IMR-90 (cell line): ENCODE data around the gene LRFN5. TPM values are rescaled to one million over a fixed set of nuclear protein-coding genes. Genes with fewer than 3 reads are reported as not detected.

Source experiments
- ATAC-seq: fragments of 200-7000 bp; cut with Tn5 transposase; 2 replicates; pipeline ENCODE4 v1.9.1; 2020; ENCODE audit warnings: low read depth, mild to moderate bottlenecking, moderate library complexity
- BruUV-seq: library from RNA; stranded (reverse); fragments of 400-500 nt; replicated peaks from 2 replicates; lab custom pipeline; 2021; lab: Mats Ljungman, UMichigan
- CTCF ChIA-PET: fragments of 300-600 bp; formaldehyde crosslinking; extraction: SDS; loops from one replicate; lab custom pipeline; 2021; ENCODE audit warnings: antibody characterized with exemption; lab: Yijun Ruan, JAX
- POLR2A ChIA-PET: fragments of 300-600 bp; sonication (Branson Sonifier 250); formaldehyde crosslinking; loops from one replicate; lab custom pipeline; 2022; ENCODE audit warnings: antibody characterized with exemption; ENCODE audit not compliant: unreplicated experiment; lab: Charles Lee
- DNase-seq: peaks from one replicate; pipeline ENCODE4 v3.0.0; 2013
- H2AFZ ChIP-seq: replicated peaks from 2 replicates; pipeline ENCODE3; 2013; ENCODE audit warnings: low read length, mild to moderate bottlenecking; ENCODE audit not compliant: poor library complexity
- H2AK5ac ChIP-seq: 2 replicates; pipeline ENCODE4 v1.6.1; 2013; ENCODE audit warnings: low read depth, low read length, inconsistent platforms
- H2AK9ac ChIP-seq: replicated peaks from 2 replicates; pipeline ENCODE3; 2013; ENCODE audit warnings: mild to moderate bottlenecking, low read depth, low read length, moderate library complexity; ENCODE audit not compliant: poor library complexity
- H2BK120ac ChIP-seq: 2 replicates; pipeline ENCODE4 v1.6.1; 2013; ENCODE audit warnings: low read depth, low read length, inconsistent platforms
- H2BK15ac ChIP-seq: 3 replicates; pipeline ENCODE4 v1.6.1; 2013; ENCODE audit warnings: low read depth, low read length, inconsistent platforms
- H2BK20ac ChIP-seq: 2 replicates; pipeline ENCODE4 v1.6.1; 2013; ENCODE audit warnings: low read depth, mild to moderate bottlenecking, inconsistent platforms, low read length, moderate library complexity
- H2BK5ac ChIP-seq: 2 replicates; pipeline ENCODE4 v1.6.1; 2013; ENCODE audit warnings: mild to moderate bottlenecking, low read depth, low read length, inconsistent platforms; ENCODE audit not compliant: poor library complexity, severe bottlenecking
- H3K14ac ChIP-seq: replicated peaks from 2 replicates; pipeline ENCODE4 v1.6.1; 2013; ENCODE audit warnings: low read depth, low read length, inconsistent platforms
- H3K18ac ChIP-seq: 2 replicates; pipeline ENCODE4 v1.6.1; 2013; ENCODE audit warnings: low read depth, low read length, control low read depth
- H3K23ac ChIP-seq: 2 replicates; pipeline ENCODE4 v1.6.1; 2013; ENCODE audit warnings: low read depth, low read length, inconsistent platforms
- H3K27ac ChIP-seq: 2 replicates; pipeline ENCODE4 v1.5.1; 2013; ENCODE audit warnings: mild to moderate bottlenecking, control low read depth, low read length; ENCODE audit not compliant: insufficient read depth
- H3K27me3 ChIP-seq: 2 replicates; pipeline ENCODE4 v1.6.1; 2013; ENCODE audit warnings: low read length; ENCODE audit not compliant: control insufficient read depth, insufficient read depth
- H3K36me3 ChIP-seq: 2 replicates; pipeline ENCODE4 v1.6.1; 2013; ENCODE audit warnings: low read length, mixed read lengths; ENCODE audit not compliant: control insufficient read depth, insufficient read depth
- H3K4ac ChIP-seq: 2 replicates; pipeline ENCODE4 v1.6.1; 2013; ENCODE audit warnings: low read depth, low read length, inconsistent platforms
- H3K4me1 ChIP-seq: 2 replicates; pipeline ENCODE4 v1.6.1; 2013; ENCODE audit warnings: low read length, mixed read lengths; ENCODE audit not compliant: control insufficient read depth, insufficient read depth
- H3K4me2 ChIP-seq: 2 replicates; pipeline ENCODE4 v1.6.1; 2013; ENCODE audit warnings: low read depth, mild to moderate bottlenecking, control low read depth, low read length, moderate library complexity
- H3K4me3 ChIP-seq: 2 replicates; pipeline ENCODE4 v1.5.1; 2013; ENCODE audit warnings: low read depth, mild to moderate bottlenecking, control low read depth, low read length, moderate library complexity; ENCODE audit not compliant: insufficient read depth
- H3K56ac ChIP-seq: 2 replicates; pipeline ENCODE4 v1.6.1; 2013; ENCODE audit warnings: low read length, inconsistent platforms; ENCODE audit not compliant: insufficient read depth; ENCODE audit errors: extremely low read depth
- H3K79me1 ChIP-seq, 2 experiments: 2 replicates each; pipeline ENCODE4 v1.6.1; 2013; ENCODE audit warnings: low read length in 2 of 2, inconsistent platforms in 1 of 2, low read depth in 1 of 2
- H3K9ac ChIP-seq: 2 replicates; pipeline ENCODE4 v1.6.1; 2013; ENCODE audit warnings: low read depth, low read length, control low read depth
- H3K9me1 ChIP-seq: 2 replicates; pipeline ENCODE4 v1.6.1; 2013; ENCODE audit warnings: low read length, inconsistent platforms; ENCODE audit not compliant: insufficient read depth
- H3K9me3 ChIP-seq: 2 replicates; pipeline ENCODE4 v1.6.1; 2013; ENCODE audit warnings: low read length; ENCODE audit not compliant: control insufficient read depth, insufficient read depth
- H4K20me1 ChIP-seq: 2 replicates; pipeline ENCODE4 v1.6.1; 2013; ENCODE audit warnings: low read length, inconsistent platforms; ENCODE audit not compliant: insufficient read depth
- H4K5ac ChIP-seq: 2 replicates; pipeline ENCODE4 v1.6.1; 2013; ENCODE audit warnings: mild to moderate bottlenecking, low read depth, low read length, control low read depth
- H4K8ac ChIP-seq, 2 experiments: 2 replicates each; pipeline ENCODE4 v1.6.1; 2013; ENCODE audit warnings: low read depth in 2 of 2, low read length in 2 of 2, control low read depth in 1 of 2, inconsistent platforms in 1 of 2
- H4K91ac ChIP-seq: 2 replicates; pipeline ENCODE4 v1.6.1; 2013; ENCODE audit warnings: low read depth, low read length, inconsistent platforms; ENCODE audit not compliant: insufficient read depth
- BHLHE40 ChIP-seq: fragments of 150-350 bp; IDR thresholded peaks from 2 replicates; pipeline ENCODE4 v1.6.1; 2016; ENCODE audit warnings: mild to moderate bottlenecking, low read depth, low read length
- CEBPB ChIP-seq: IDR thresholded peaks from 2 replicates; pipeline ENCODE4 v1.6.1; 2012; ENCODE audit warnings: low read depth, low read length, improper control_type of control experiment
- CHD1 ChIP-seq: IDR thresholded peaks from 2 replicates; pipeline ENCODE4 v1.6.1; 2012; ENCODE audit warnings: low read depth, low read length, improper control_type of control experiment
- FOS ChIP-seq: fragments of 150-350 bp; IDR thresholded peaks from 2 replicates; pipeline ENCODE4 v1.6.1; 2016; ENCODE audit warnings: low read depth, low read length
- MAFK ChIP-seq: IDR thresholded peaks from 2 replicates; pipeline ENCODE4 v1.6.1; 2012; ENCODE audit warnings: low read depth, low read length, improper control_type of control experiment
- NFE2L2 ChIP-seq: fragments of 150-350 bp; IDR thresholded peaks from 2 replicates; pipeline ENCODE4 v1.6.1; 2016; ENCODE audit warnings: low read depth, mild to moderate bottlenecking, low read length
- POLR2A ChIP-seq: IDR thresholded peaks from 2 replicates; pipeline ENCODE4 v1.6.1; 2012; ENCODE audit warnings: mild to moderate bottlenecking, low read depth, low read length
- RCOR1 ChIP-seq: IDR thresholded peaks from 2 replicates; pipeline ENCODE4 v1.6.1; 2012; ENCODE audit warnings: mild to moderate bottlenecking, low read length, improper control_type of control experiment; ENCODE audit not compliant: insufficient replicate concordance
- RFX5 ChIP-seq: IDR thresholded peaks from 2 replicates; pipeline ENCODE4 v1.8.0; 2012; ENCODE audit warnings: low read depth, mild to moderate bottlenecking, low read length, moderate library complexity
- SMC3 ChIP-seq: fragments of 150-350 bp; IDR thresholded peaks from 2 replicates; pipeline ENCODE4 v1.6.1; 2016; ENCODE audit warnings: low read depth, mild to moderate bottlenecking, antibody characterized with exemption, low read length, moderate library complexity
- WGBS, 2 experiments: methylation state at CpG; one replicate each; pipeline versions ENCODE4 v1.1.5 to v1.1.7; 2013; ENCODE audit warnings: missing lambda C conversion rate in 2 of 2; ENCODE audit not compliant: insufficient read length in 1 of 2; ENCODE audit errors: extremely low coverage in 2 of 2; 5-methylcytosine and 5-hydroxymethylcytosine counted together
- dilution Hi-C: fragments of 300-500 bp; cut with HindIII; formaldehyde crosslinking; loops from one replicate; pipeline ENCODE4 v1.14.3; 2018; ENCODE audit warnings: low sequenced_read_pairs; ENCODE audit not compliant: unreplicated experiment
- in situ Hi-C: fragments of 300-500 bp; cut with MboI; formaldehyde crosslinking; loops from 3 replicates; pipeline ENCODE4 v1.14.3; 2019; ENCODE audit warnings: low sequenced_read_pairs, inconsistent platforms, mixed read lengths
- intact Hi-C: fragments of 100-400 bp; cut with micrococcal nuclease; formaldehyde crosslinking; loops from 2 replicates; pipeline ENCODE4 v1.10.0; 2022
- polyA plus RNA-seq, 3 experiments: library from polyadenylated mRNA; depleted of rRNA; stranded (reverse); fragments of >200 nt; gene quantifications; 2 replicates each; pipeline ENCODE4 v1.2.3, GENCODE V29; 2012; ENCODE audit warnings: low replicate concordance in 1 of 3
- total RNA-seq: library from RNA; depleted of rRNA; stranded (reverse); fragments of >200 nt; gene quantifications from 2 replicates; pipeline ENCODE4 v1.2.3, GENCODE V29; 2012
- TF ChIP-seq, protein P1 (sequence below): fragments of 150-350 bp; IDR thresholded peaks from 2 replicates; pipeline ENCODE4 v1.6.1; 2016; ENCODE audit warnings: low read depth, mild to moderate bottlenecking, low read length, moderate library complexity, borderline replicate concordance

Gene LRFN5
- total and polyA plus RNA-seq, 2 of the 4 experiments (the other 2 are of a cell fraction), result 1.8 to 3.6 TPM

DNA sequence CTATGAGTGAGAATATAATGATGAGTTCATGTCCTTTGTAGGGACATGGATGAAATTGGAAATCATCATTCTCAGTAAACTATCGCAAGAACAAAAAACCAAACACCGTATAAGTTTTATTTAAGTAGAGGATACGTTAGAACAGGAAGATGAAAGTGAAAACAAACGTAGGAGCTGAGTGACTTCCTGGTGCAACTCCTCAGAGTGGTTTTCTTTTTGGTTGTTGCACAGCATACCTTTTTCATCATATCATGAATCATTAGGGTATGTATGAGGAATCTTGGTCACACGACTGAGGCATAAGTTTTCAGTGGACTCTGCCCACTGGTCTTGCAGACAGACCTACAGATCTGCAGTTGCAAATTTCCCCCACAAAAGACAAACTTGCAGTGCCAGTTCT lies 199.0 kb downstream of the LRFN5 start:
- H3K9me1 ChIP-seq, result no peaks in the 10 kb centered on the region
- ChIA-PET CTCF (no interaction called here), POLR2A (no interaction called here)
- H3K14ac ChIP-seq, result no peak overlapping the region
- no peak overlapping the region for H3K18ac ChIP-seq
- no peak overlapping the region for H4K8ac ChIP-seq
- no peak overlapping the region for H2BK20ac ChIP-seq
- H3K79me1 ChIP-seq, result no peaks in the 10 kb centered on the region
- no peak overlapping the region for H2AK5ac ChIP-seq
- no peak overlapping the region for H4K5ac ChIP-seq
- H3K4me3 ChIP-seq, result no peak overlapping the region
- H3K9me3 ChIP-seq, result no peaks in the 10 kb centered on the region
- no TSS peak for BruUV-seq
- in situ Hi-C loops (no loop called here), dilution Hi-C loops (no loop called here), intact Hi-C loops (loop anchor here (5.0 kb wide), 1 partner anchor 567 kb away; no protein-coding TSS in a partner anchor)
- H2AFZ ChIP-seq, result no peak overlapping the region
- H3K56ac ChIP-seq, result no peak overlapping the region
- no peak overlapping the region for H2AK9ac ChIP-seq
- WGBS, 2 experiments, result no CpG with 5 or more reads among the region's 5 CpGs
- DNase-seq, result no peak
- TF ChIP-seq CHD1, result no peak
- TF ChIP-seq NFE2L2, result no peak
- TF ChIP-seq FOS, result no peak
- TF ChIP-seq POLR2A, result no peak
- no peak for TF ChIP-seq MAFK
- no peak for TF ChIP-seq RCOR1
- TF ChIP-seq, protein P1, sequence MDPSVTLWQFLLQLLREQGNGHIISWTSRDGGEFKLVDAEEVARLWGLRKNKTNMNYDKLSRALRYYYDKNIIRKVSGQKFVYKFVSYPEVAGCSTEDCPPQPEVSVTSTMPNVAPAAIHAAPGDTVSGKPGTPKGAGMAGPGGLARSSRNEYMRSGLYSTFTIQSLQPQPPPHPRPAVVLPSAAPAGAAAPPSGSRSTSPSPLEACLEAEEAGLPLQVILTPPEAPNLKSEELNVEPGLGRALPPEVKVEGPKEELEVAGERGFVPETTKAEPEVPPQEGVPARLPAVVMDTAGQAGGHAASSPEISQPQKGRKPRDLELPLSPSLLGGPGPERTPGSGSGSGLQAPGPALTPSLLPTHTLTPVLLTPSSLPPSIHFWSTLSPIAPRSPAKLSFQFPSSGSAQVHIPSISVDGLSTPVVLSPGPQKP, result no peak
- no peak for TF ChIP-seq CEBPB
- no peak for TF ChIP-seq RFX5
- no peak for TF ChIP-seq SMC3
- no peak for TF ChIP-seq BHLHE40
- H3K4me2 ChIP-seq, result no peak overlapping the region
- H3K4me1 ChIP-seq, result no peaks in the 10 kb centered on the region
- ATAC-seq, result no peak
- no peak overlapping the region for H3K27ac ChIP-seq
- H3K23ac ChIP-seq, result no peak overlapping the region
- no peaks in the 10 kb centered on the region for H3K27me3 ChIP-seq
- no peak overlapping the region for H3K4ac ChIP-seq
- no peak overlapping the region for H2BK120ac ChIP-seq
- H2BK5ac ChIP-seq, result no peak overlapping the region
- no peak overlapping the region for H4K91ac ChIP-seq
- H2BK15ac ChIP-seq, result no peak overlapping the region
- H3K36me3 ChIP-seq, result no peaks in the 10 kb centered on the region
- H4K20me1 ChIP-seq, result no peaks in the 10 kb centered on the region
- no peak overlapping the region for H3K9ac ChIP-seq
